GM10248 (cell line): ENCODE measurements around the gene ABRACL.

Source experiments
- CTCF ChIA-PET: fragments of 300-600 bp; sonication (Branson Sonifier 250); formaldehyde crosslinking; extraction: SDS; loops from one replicate; lab custom pipeline; 2021; ENCODE audit warnings: antibody characterized with exemption; lab: Yijun Ruan, JAX
- POLR2A ChIA-PET: fragments of 350-650 bp; sonication (Branson Sonifier 250); formaldehyde crosslinking; extraction: SDS; loops from one replicate; lab custom pipeline; 2020; ENCODE audit warnings: antibody characterized with exemption; lab: Yijun Ruan, JAX
- DNase-seq: peaks from one replicate; pipeline ENCODE4 v3.0.0; 2012; ENCODE audit errors: extremely low spot score
- TF ChIP-seq, protein P1 (sequence below): IDR thresholded peaks from 2 replicates; pipeline ENCODE4 v1.5.1; 2012; ENCODE audit warnings: mild to moderate bottlenecking, low read depth; ENCODE audit errors: extremely low read depth, missing control alignments, control extremely low read depth

Gene ABRACL

DNA sequence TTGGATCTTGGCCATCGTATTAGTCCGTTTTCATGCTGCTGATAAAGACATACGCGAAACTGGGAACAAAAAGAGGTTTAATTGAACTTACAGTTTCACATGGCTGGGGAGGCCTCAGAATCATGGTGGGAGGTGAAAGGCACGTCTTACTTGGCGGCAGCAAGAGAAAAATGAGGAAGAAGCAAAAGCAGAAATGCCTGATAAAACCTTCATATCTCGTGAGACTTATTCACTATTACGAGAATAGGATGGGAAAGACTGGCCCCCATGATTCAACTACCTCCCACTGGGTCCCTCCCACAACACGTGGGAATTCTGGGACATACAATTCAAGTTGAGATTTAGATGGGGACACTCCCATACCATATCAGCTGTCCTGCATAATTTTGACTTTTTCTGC, 20.4 kb upstream of the ABRACL start:
- CTCF ChIA-PET: interaction anchor here (0.8 to 2.9 kb wide), 5 partner anchors 9 to 197 kb away, joined by 3 to 18 read pairs (median 5); partner anchors contain the start of gene REPS1
- TF ChIP-seq, protein P1, sequence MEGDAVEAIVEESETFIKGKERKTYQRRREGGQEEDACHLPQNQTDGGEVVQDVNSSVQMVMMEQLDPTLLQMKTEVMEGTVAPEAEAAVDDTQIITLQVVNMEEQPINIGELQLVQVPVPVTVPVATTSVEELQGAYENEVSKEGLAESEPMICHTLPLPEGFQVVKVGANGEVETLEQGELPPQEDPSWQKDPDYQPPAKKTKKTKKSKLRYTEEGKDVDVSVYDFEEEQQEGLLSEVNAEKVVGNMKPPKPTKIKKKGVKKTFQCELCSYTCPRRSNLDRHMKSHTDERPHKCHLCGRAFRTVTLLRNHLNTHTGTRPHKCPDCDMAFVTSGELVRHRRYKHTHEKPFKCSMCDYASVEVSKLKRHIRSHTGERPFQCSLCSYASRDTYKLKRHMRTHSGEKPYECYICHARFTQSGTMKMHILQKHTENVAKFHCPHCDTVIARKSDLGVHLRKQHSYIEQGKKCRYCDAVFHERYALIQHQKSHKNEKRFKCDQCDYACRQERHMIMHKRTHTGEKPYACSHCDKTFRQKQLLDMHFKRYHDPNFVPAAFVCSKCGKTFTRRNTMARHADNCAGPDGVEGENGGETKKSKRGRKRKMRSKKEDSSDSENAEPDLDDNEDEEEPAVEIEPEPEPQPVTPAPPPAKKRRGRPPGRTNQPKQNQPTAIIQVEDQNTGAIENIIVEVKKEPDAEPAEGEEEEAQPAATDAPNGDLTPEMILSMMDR: no peak
- POLR2A ChIA-PET: no interaction called here
- no peak for DNase-seq

DNA sequence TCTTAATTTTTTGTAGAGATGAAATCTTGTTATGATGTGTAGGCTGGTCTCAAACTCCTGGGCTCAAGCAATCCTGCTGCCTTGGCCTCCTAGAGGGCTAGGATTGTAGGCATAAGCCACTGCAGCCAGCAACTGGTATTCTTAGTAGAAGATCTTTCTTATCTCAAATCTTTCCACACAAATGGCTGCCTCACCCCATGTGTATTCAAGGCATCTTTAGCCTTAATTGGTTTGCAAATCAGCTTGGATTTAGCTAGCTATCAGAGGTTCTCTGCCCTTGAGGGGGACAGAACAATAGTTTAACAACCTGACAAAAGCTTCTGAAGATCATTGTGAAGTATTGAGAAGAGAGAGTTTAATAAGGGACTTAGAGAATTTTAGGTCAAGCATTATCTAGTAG, 17.9 kb upstream of the ABRACL start:
- TF ChIP-seq, protein P1: no peak
- ChIA-PET POLR2A (no interaction called here), CTCF (no interaction called here)
- DNase-seq: no peak

DNA sequence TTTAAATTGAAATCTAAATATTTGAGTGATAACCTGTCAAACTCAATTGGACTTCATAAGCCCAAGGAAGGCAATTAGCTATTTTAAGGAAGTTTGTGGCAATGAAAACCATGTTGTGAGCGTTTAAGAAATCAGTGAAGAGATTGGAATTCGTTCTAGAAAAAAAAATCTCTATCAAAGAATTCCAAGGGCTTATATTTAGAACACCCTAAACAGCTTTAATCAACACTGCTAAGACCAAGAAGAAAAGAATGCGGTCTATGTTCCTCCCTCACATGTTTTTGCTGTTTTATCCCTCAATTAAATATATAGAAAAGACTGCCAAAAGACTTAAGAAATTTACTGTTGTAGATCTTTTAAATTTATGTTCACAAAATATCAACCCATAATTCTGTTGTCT, 16.6 kb upstream of the ABRACL start:
- ChIA-PET POLR2A (no interaction called here), CTCF (interaction anchor here (1.5 kb wide), 1 partner anchor 196 kb away, joined by 4 read pairs; no protein-coding TSS in a partner anchor)
- TF ChIP-seq, protein P1: no peak
- no peak for DNase-seq

DNA sequence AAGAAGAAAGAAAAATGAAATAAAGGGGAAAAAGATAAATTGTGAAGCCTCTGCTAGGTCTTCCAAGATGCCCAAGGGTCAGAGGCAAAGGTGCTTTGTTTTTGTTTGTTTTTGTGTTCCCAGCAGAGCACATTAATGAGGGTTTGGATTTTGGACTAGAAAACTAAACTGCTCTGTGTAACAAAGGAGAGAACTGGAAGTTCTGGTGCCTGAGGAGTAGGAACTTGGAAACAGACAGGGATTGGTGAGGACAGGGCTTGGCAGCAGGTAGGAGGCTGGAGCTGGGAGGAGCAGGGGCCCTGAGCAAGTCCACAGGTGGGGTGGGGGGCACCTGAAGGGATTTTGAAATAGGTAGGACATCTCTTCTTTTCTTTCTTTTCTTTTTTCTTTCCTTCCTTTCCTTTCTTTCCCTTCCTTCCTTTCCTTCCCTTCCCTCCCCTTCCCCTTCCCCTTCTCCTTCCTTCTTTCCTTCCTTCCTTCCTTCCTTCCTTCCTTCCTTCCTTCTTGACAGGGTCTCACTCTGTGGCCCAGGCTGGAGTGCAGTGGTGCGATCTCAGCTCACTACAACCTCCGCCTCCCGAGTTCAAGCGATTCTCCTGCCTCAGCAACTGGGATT, 15.3 kb upstream of the ABRACL start:
- CTCF ChIA-PET: interaction anchor here (0.6 kb wide), 1 partner anchor 25 kb away, joined by 3 read pairs; no protein-coding TSS in a partner anchor
- POLR2A ChIA-PET: no interaction called here
- TF ChIP-seq, protein P1: no peak
- no peak for DNase-seq

DNA sequence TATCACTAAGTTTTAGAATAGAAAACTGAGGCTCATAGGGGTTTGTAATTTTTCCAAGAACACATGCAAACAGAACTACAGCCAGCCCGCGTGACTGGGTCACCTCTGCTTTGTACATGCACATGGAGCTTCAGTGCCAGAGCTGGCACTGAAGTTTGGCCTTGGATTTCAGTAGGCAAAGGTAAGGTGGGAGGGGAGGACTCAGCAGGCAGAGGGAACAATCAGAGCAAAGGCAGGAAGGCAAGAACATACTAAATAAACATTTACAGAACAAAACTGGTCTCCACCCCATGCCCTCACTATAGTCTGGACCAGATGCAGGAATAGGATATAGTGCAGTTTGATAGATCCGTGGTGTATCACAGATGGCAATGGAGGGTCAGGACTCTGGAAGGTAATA, 13.6 kb upstream of the ABRACL start:
- CTCF ChIA-PET: interaction anchor here (0.8 to 4.4 kb wide), 5 partner anchors 12 to 199 kb away, joined by 3 to 27 read pairs (median 4); partner anchors contain the start of gene REPS1
- POLR2A ChIA-PET: no interaction called here
- TF ChIP-seq, protein P1: no peak
- no peak for DNase-seq

DNA sequence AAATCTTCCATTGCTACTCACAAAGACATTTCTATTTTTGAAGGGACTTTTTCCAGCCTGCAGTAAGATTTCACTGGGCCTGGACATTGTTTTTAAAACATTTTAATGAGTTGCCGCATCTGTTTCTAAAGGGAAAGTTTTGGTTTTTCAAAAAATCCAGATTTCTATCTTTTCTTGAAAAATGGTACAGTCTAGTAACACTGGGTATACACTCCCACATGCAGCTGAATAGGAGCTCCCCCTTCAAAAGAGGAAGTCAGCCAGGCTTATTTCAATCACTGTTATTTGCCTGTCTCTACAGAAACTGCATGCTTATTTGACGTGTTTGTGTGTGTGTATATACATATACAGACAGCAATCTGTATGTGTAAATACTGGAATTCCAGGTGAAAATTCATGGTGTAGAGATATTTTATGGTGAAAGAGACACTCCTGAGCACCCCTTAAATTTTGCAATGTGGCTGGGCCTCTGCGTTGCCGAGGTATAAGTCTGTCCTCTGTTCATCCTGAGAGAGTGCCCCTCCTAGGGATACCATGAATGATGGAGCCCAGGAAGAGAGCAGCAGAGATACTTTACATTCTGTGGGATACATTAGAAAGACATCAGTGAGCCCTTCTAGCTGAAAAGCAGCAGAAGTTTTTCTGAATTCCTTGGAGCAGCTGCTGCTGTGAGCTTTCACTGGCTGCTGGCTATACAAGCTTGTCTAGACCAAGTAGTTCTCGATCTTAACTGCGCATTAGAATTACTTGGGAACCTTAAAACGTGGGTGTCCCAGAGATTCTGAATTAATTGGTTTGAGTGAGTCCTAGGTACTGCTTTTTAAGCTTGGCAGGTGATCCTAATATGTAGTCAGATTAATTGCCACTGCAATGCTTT, 12.0 kb upstream of the ABRACL start:
- ChIA-PET POLR2A (no interaction called here), CTCF (interaction anchor here (0.9 to 4.4 kb wide), 6 partner anchors 9 to 200 kb away, joined by 3 to 27 read pairs (median 7); partner anchors contain the start of gene REPS1)
- peak; percentile 46 for DNase-seq
- TF ChIP-seq, protein P1: no peak
